GM21529 (cell line): ENCODE data around the gene GRWD1.

ENCODE experiments used
- ATAC-seq: cut with Tn5 transposase; IDR thresholded peaks from one replicate; pipeline ENCODE4 v1.9.1; 2021; ENCODE audit not compliant: unreplicated experiment

Gene GRWD1

GRCh38 chr19:48445606-48446481 lies at the start of gene GRWD1:
Gene GRWD1 (plus strand): TSS chr19:48445983. CDS start chr19:48446006, 23 bp downstream.
- peak; percentile 83 for ATAC-seq

GRCh38 chr19:48396016-48396823 lies 49.6 kb upstream of the GRWD1 start:
- ATAC-seq = no peak

GRCh38 chr19:48396824-48397176 lies 49.0 kb upstream of the GRWD1 start:
- no peak for ATAC-seq

GRCh38 chr19:48397263-48398101 lies 48.3 kb upstream of the GRWD1 start:
- ATAC-seq = no peak

- ATAC-seq = no peak
Observed at GRCh38 chr19:48398102-48398374, 47.7 kb upstream of the GRWD1 start.

GRCh38 chr19:48398375-48399235 lies 47.2 kb upstream of the GRWD1 start:
- peak; percentile 52 for ATAC-seq

GRCh38 chr19:48400018-48400742 lies 45.6 kb upstream of the GRWD1 start:
- no peak for ATAC-seq

- ATAC-seq = no peak
Observed at GRCh38 chr19:48401287-48401686, 44.5 kb upstream of the GRWD1 start.

- peak; percentile 57 for ATAC-seq
Observed at GRCh38 chr19:48403606-48404005, 42.2 kb upstream of the GRWD1 start.

- no peak for ATAC-seq
Observed at GRCh38 chr19:48405010-48405659, 40.6 kb upstream of the GRWD1 start.

GRCh38 chr19:48405850-48406249 lies 39.9 kb upstream of the GRWD1 start:
- no peak for ATAC-seq

GRCh38 chr19:48413879-48414587 lies 31.8 kb upstream of the GRWD1 start:
- no peak for ATAC-seq

GRCh38 chr19:48415395-48415794 lies 30.4 kb upstream of the GRWD1 start:
- ATAC-seq = no peak

GRCh38 chr19:48415806-48416221 lies 30.0 kb upstream of the GRWD1 start:
- no peak for ATAC-seq

- no peak for ATAC-seq
Observed at GRCh38 chr19:48417421-48417820, 28.4 kb upstream of the GRWD1 start.

- no peak for ATAC-seq
Observed at GRCh38 chr19:48418317-48419064, 27.3 kb upstream of the GRWD1 start.

- peak; percentile 88 for ATAC-seq
Observed at GRCh38 chr19:48419158-48419920, 26.4 kb upstream of the GRWD1 start.
